Left kidney (tissue), 1 donor: Measurements from ENCODE around the gene SELP. TPM values are rescaled to one million over a fixed set of nuclear protein-coding genes. Genes with fewer than 3 reads are reported as not detected.

Experiments used
- polyA plus RNA-seq: library from polyadenylated mRNA; unstranded; fragments of 120-200 nt; gene quantifications from one replicate; pipeline ENCODE4 v1.2.1, GENCODE V29; 2013; ENCODE audit not compliant: insufficient read length

SELP gene
- polyA plus RNA-seq, 1 donor, result 4.4 TPM

Other genes with a start within 250 kb of the SELP start
- 11.1 TPM for gene CCDC181, start 202.7 kb downstream of the SELP start, polyA plus RNA-seq
- 22.3 TPM for gene SLC19A2, start 144.2 kb downstream of the SELP start, polyA plus RNA-seq
- gene F5, start 43.6 kb downstream of the SELP start, polyA plus RNA-seq, result 5.7 TPM
- gene SELL, start 81.5 kb upstream of the SELP start, polyA plus RNA-seq, result 2.1 TPM
- 0.52 TPM for gene SELE, start 104.0 kb upstream of the SELP start, polyA plus RNA-seq
- gene METTL18, start 164.8 kb upstream of the SELP start, polyA plus RNA-seq, result 15.8 TPM